ENCODE measurements around the gene KLK5.

GRCh38 chr19:50899569-50899968, 53.3 kb downstream of the KLK5 start:
- TF ChIP-seq POLR2A (IDR thresholded peaks at IDR 0.05) (no peak), POLR2AphosphoS5 (IDR thresholded peaks at IDR 0.05) (no peak), EP300 (IDR thresholded peaks at IDR 0.05) (no peak)
- TF ChIP-seq, protein P1, sequence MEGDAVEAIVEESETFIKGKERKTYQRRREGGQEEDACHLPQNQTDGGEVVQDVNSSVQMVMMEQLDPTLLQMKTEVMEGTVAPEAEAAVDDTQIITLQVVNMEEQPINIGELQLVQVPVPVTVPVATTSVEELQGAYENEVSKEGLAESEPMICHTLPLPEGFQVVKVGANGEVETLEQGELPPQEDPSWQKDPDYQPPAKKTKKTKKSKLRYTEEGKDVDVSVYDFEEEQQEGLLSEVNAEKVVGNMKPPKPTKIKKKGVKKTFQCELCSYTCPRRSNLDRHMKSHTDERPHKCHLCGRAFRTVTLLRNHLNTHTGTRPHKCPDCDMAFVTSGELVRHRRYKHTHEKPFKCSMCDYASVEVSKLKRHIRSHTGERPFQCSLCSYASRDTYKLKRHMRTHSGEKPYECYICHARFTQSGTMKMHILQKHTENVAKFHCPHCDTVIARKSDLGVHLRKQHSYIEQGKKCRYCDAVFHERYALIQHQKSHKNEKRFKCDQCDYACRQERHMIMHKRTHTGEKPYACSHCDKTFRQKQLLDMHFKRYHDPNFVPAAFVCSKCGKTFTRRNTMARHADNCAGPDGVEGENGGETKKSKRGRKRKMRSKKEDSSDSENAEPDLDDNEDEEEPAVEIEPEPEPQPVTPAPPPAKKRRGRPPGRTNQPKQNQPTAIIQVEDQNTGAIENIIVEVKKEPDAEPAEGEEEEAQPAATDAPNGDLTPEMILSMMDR (IDR thresholded peaks at IDR 0.05), result no peak
